HG02759 (cell line): ENCODE results near the gene LCLAT1.
"Not testable (repeated sequence)": the region's sequence is repeated elsewhere in the genome, so short reads cannot be mapped to it uniquely, and the experiment has no call there.

Source experiments
- ATAC-seq: cut with Tn5 transposase; IDR thresholded peaks from one replicate; pipeline ENCODE4 v1.9.1; 2021; ENCODE audit warnings: mild to moderate bottlenecking, moderate library complexity; ENCODE audit not compliant: unreplicated experiment

Gene LCLAT1

DNA sequence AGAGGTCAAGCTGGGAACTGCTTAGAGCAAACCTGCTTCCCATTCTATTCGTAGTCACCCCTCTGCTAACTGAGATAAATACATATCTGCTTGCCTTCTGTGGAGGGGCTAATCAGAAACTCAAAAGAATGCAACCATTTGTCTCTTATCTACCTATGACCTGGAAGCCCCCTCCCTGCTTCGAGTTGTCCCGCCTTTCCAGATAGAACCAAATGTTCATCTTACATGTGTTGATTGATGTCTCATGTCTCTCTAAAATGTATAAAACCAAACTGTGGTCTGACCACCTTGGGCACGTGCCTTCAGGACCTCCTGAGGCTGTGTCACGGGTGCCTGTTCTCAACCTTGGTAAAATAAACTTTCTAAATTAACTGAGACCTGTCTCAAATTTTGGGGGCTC lies 66.6 kb downstream of the LCLAT1 start:
- not testable (repeated sequence) for ATAC-seq

DNA sequence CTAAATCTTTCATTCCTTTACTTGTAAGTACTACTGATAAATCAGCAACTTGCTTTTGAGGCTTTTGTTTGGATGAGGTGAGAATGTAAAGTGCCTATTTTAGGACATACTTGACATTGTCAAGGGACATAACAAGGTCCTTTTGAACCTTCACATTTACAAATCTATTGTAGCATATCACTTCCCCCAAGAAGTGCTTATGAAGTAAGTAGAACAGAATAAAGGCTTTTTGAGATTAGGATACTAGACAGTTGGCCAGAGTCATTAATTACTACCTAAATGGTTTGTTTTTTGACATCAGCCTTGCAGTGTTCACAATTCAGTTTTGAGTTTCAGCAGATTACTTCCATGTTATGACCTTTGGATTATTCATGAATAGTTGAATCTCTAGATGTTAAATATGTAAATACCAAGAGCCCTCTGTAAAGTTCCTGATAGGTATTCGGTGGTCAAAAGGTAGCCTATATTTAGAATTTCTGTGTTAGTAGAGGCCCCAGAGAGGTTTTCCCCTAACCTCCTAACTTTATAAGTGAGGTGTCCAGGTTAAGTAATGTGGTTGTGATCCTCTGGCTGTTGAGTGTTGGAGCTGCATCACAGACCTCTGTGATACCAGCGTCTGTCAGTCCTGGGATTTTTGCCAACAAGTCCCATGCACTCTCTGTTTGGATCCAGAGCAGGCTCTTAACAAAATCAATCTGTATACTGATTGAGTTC lies 67.2 kb downstream of the LCLAT1 start:
- no peak for ATAC-seq

DNA sequence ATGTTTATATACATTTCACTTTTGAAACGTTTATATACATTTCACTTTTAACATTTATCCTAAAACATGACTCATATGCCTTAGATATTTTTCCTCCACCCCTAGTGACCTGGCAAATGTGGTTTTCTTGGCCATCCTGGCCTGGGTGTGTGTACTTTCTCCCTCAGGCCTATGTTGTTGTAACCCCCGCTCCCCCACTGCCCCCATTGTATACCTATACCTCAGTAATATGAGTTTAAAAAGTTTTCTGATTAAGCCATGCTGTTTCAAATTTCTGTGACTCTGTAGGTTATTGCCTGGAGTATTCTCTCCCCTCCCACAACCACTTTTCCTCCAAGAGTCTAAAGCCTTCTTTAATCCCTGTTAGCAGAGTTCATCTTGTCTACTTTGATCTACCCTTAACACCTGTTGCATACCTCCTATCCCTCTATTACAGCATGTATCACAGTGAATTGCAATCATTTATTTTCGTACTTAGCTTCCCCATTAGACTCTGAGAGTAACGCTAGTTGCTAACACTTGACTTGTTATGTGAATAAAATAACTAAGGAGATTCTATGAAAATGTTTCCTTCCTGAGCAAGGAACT lies 67.9 kb downstream of the LCLAT1 start:
- ATAC-seq = no peak

DNA sequence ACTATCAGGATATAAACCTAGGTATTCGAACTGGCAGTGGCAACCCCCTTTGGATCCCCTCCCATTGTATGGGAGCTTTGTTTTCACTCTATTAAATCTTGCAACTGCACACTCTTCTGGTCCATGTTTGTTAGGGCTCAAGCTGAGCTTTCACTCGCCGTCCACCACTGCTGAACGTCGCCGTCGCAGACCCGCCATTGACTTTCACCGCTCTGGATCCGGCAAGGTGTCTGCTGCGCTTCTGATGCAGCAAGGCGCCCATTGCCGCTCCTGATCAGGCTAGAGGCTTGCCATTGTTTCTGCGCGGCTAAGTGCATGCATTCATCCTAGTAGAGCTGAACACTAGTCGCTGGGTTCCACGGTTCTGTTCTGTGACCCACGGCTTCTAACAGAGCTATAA lies 69.1 kb downstream of the LCLAT1 start:
- ATAC-seq = no peak

DNA sequence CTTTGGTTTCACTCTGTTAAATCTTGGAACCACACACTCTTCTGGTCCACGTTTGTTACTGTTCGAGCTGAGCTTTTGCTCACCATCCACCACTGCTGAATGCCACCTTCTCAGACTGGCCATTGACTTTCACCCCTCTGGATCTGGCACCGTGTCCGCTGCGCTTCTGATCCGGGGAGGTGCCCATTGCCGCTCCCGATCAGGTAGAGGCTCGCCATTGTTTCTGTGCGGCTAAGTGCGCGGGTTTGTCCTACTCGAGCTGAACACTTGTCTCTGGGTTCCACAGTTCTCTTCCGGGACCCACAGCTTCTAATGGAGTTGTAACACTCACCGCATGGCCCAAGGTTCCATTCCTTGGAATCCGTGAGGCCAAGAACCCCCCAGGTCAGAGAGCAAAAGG lies 72.8 kb downstream of the LCLAT1 start:
- ATAC-seq = no peak

DNA sequence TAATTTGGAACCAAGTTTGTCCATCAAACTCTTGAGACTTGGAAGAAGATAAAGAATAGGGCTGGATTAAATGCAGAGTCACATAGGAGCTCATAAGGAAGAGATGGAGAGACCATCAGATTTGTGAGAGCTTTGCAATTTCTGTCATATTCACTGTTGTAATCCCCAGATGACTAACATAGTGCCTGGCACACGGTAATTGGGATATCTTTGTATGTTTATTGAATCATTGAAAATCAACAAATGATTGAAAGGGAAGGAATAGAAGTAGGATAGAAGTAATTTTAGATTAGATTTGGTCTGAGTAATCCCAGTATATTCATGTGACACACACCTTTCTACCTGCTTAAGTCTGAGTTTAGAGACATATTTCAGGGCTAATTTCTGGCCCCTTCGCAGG lies 75.4 kb downstream of the LCLAT1 start:
- ATAC-seq = no peak

DNA sequence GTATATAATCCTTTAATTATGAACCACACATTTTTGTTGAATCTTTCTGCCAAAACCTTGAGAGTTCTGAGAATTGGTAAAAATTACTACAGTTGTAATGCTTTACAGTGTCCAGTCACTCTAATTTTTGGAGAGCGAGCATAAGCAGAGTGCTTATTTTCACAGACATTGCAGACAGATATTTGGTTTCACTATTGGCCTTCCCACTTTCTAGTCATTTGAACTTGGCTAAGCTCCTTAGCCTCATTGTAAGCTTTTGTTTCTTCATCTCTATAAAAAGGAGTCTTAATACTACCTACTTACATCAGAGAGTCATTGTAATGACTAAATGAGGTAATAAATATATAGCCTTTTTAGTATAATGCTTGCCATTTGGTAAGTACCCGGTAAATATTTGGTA lies 80.4 kb downstream of the LCLAT1 start:
- ATAC-seq = no peak

DNA sequence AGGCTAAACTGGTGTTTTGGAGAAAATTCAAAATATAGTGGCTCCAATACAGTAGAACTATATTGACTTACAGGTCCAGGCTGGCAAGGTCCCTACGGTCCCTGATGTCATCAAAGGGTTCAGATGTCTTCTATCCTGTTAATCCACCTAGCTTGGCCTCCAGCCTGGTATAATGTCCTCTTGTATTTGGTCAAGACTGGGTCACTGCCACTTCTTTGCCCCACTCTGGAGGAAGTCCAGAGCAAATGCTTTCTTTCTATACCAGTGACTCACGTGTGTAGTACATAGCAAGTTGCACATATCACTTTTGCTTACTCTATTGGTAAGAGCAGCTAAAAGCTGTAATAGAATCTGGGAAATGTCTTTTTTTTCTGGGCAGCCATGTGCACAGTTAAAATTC lies 80.8 kb downstream of the LCLAT1 start:
- ATAC-seq = no peak

DNA sequence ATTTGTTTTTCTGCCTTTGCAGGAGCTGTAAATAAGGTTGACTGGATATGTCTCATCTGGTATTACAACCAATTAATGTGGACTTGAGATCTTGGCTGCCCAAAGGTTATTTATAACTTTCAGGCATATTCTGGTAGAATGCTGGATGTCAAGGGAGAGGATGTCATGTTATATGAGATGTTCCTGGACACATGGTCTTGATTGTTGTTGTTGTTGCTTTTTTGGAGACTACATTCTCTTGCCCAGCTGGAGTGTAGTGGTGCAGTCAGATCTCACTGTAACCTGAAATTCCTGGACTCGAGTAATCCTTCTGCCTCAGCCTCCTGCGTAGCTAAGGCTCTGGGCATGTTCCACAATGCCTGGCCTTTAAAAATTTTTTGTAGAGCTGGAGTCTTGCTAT lies 83.3 kb downstream of the LCLAT1 start:
- ATAC-seq = no peak

DNA sequence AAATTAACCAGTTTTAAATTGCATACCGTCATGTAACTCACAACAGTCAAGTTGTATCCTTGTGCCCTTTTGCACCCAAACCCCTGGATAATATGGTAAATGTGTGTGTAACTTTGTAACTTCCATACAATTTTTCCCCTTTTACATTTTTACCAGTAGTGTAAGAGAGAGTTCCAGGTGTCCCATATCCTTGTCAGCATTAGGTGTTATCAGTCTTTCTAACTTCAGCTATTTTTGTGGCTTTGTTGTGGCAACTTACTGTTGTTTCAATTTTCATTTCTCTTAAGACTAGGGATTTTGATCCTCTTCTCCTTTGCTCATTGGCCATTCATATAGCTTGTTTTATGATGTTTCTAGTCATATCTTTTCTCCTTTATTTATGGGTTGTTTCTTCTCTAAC lies 94.6 kb downstream of the LCLAT1 start:
- ATAC-seq = no peak

DNA sequence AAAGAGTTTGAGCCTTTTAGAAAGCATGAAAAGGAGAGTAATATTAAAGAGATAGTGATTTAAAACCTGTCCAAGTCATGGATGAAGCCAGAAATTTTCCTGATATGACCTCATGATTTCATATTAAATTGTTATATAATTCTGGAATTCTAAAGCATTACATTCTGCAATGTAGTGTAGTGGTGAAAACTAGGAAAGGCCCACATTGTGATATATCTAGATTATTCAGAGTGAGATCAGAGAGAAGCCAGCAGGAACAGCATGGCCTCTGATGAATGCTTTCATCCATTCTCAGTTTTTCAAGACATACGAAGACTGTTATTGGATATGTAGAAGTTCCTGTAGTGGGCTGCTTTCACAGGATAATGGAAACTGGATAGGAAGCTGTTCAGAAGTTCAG lies 98.8 kb downstream of the LCLAT1 start:
- ATAC-seq = no peak

DNA sequence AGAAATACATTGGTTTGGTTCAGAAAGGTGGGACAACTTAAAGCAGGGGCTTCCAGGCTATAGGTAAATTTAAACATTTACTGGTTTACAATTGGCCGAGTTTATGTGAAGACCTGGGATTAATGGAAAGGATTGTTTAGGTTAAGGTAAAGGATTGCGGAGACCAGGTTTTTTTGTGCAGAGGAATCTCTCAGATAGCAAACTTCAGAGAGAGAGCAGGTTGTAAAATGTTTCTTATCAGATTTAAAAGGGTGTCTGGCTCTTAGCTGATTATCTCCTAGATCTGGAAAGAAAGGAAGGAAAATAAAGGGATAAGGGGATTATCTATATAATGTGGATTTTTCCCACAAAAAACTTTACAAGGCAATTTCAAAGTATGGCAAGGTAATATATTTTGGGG lies 101.3 kb downstream of the LCLAT1 start:
- no peak for ATAC-seq

DNA sequence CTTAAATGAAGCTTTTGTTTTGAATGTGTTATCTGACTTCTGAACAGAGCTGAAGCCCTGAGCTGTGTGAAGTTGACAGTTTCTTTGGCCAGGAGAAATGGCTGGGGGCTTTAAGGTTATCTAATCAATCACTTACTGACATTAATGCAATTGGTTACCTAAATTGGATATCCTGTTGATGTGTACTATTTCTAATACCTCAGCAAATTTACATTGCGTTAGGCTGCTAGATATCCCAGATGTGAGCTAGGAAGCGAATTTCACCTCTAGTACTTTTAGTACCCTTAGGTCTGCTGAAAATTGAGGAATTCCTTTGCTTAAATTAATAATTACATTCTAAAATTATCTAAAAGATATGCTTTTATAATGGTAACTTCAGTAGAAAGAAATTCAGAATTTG lies 102.0 kb downstream of the LCLAT1 start:
- no peak for ATAC-seq

DNA sequence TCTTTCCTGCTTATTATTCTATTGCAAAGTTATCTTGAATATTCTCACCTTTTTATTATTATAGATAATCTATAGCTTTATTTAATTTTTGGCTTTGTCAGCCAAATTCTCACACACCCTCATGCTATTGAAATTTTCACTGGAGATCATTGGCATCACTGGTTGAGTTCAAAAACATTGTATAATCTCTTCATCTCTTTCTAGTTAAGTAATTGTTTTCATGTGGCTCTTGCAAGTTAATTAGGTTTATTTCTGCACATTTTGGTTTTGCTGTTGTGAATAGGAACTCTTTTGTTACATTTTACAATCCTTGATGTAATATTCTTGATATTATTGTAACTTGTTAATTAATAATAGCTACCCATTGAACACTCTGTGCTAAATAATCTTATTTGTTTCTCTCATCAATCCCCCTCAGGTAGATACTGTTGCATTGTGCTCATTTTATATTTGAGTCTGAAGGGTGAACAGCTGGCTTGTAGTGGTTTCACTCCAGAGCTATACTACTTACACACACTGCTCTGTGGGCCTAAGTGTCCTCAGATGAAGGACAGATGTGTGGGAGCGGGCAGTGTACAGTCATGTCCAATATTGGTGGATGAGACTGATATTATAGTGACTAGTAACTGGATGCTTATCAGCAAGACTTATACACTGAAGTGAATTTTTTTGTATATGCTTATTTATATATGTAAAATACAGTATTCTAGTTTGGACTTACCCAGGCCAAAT lies 112.7 kb downstream of the LCLAT1 start:
- ATAC-seq = no peak

DNA sequence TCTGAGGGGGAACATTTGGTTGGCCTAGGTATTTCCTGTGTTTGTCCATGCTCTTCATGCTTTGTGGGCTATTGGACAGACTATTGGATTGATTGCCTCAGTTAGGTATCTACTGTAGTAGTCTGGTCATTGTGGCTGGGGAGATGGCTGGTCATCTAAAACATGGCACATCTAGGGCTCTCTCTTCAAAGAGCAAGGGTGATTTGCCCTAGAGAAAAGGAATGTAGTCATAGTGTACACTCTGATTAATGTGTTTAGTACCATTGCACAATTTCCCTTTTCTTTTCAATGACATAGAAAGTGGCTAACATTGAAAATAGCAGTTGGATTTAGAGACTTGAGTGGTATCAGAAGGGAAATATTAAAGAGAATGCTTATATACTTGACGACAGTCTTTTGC lies 114.3 kb downstream of the LCLAT1 start:
- ATAC-seq = no peak

DNA sequence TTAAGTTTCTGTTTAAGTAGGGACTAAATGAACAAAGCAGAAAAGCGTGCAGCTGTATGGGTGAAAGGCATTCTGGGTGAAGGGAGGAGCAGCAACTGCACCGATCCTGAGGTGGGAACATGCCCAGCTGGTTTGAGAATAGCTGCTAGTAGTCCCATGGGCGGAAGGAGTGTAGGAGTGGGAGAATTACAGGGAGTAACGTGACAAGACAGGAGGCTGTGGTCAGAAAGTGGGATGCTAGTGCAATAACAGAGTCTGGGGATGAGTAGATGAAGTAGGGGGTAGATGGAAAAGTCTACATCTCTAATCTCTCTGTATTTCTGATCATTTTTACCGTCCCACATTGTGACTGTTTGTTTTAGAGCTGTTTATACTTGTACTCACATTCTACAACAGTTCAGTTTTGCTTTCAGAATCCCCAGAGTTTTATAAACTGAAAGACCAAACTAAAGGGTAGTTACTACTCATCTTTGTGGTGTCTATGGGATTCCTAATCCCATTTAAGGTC lies 118.9 kb downstream of the LCLAT1 start:
- ATAC-seq = no peak

DNA sequence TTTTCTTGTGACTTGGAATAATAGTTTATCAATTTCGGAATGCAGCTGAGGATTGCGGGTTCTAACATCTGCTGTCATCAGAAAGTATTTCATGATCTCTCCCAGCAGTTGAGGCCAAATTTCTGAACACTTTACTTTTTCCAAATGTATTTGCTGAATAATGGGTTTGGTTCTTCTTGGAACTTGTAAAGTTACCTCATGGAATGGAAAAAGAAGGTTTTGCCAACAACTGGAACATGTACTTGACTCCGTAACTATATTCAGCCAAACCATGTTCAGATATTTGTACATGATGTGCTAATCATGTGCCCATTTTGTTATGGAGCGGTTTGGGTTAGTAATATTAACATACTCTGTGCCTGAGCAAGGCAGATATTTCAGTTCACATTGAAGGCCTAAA lies 119.6 kb downstream of the LCLAT1 start:
- ATAC-seq = no peak

DNA sequence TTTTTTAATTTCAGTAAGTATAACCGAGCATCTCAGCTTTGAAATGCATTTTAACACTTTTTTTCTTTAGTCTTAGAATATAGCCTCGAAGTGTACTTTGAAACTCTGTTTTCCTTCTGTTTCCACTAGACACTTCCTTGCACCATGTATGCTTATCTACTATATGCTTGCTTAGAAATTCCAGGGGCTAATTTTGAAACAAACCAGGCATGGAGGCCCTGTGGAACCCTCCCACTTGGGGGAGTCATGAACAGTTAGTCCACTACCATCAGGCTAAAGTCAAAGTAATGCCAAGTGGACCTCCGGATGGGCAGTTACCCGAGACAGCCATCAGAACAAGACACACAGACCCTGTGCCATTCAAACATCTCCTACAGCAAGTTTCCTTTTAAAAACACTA lies 120.3 kb downstream of the LCLAT1 start:
- no peak for ATAC-seq

DNA sequence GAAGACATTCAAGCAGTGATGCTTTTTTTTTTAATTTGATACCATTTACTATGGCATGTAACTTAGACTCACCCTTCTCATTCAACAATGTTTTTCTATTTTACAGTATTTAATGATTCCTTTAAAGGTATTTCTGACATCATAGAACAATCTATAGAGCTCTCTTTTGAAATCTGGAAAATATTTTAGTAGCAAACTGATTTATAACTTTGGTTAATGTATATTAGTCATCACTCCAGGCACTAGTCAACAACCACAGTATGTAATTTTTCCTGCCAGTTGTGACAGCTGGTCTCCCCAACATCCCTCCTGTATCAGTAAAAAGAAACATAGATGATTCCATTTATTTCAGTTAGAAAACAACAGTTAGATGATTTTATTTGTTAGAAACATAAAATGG lies 122.9 kb downstream of the LCLAT1 start:
- ATAC-seq = no peak

DNA sequence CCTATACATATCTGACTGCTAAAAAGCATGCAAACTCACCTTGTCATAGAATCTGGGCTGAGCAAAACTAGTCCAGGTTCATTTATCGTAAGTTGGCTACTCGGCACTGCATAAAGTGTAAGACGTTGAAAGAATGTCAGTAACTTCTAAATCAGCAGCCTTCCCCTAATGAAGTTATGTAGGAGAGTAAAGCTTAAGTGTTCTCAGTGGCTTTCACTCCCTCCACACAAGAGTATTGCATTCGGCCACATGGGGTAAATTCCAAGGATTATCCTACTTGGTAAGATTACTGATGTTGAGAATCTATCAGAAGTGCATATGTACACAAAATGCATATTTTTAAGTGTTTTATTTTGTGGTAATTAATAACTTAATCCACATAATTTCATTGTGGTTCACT lies 130.1 kb downstream of the LCLAT1 start:
- ATAC-seq = no peak

DNA sequence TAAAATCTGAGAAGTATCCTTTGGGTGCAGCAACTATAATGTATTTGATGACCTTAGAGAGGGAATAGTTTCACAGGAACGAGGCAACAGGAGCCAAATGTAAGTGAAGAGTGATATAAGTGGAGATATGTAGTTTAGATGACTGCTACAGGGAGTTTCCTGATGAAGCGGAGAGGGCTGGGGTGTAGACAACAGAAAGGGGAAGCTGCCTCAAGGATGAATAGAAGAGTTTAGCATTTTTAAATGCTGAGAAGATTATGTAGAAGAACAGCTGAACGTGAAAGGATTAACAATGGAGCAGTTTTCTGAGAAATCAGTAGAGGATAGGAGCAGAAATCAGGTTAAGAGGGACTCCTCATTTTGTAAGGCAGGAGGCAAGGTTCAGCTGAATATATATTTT lies 133.3 kb downstream of the LCLAT1 start:
- ATAC-seq = no peak

DNA sequence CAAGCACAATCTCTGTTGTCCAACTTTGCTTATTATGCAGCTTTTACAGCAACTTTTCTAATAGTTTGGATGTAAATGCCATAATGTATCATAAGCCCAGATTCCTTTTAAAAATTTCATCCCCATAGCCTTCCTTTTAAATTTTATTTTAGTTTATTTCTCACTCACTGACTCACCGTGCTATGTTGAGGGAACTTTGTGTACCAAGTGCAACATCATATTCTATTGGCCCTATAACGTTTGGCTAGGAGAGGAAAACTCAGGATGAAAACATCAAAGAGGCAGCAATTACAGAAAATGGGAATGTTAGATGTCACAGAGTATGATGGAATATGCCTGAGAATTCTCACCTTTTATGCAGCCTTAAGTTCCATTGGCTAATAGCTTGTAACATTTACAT lies 135.5 kb downstream of the LCLAT1 start:
- ATAC-seq = no peak
